WTC11 (cell line): ENCODE results near the gene NEO1. TPM values are rescaled to one million over a fixed set of nuclear protein-coding genes. Genes with fewer than 3 reads are reported as not detected.
A peak's percentile ranks its signal among the peaks of the same experiment; 100 is the strongest.

Experiments
- ATAC-seq: fragments of 200-7000 bp; cut with Tn5 transposase; 2 replicates; pipeline ENCODE4 v1.10.0; 2021; ENCODE audit warnings: mild to moderate bottlenecking, moderate library complexity
- CTCF ChIA-PET: fragments of 300-600 bp; sonication (Branson Sonifier 250); formaldehyde crosslinking; loops from one replicate; lab custom pipeline; 2021; ENCODE audit warnings: antibody characterized with exemption; lab: Charles Lee
- POLR2A ChIA-PET: fragments of 350-600 bp; sonication (Branson Sonifier 250); formaldehyde crosslinking; loops from one replicate; lab custom pipeline; 2021; ENCODE audit warnings: antibody characterized with exemption; lab: Charles Lee
- DNase-seq: peaks from one replicate; pipeline ENCODE4 v3.0.0; 2021; ENCODE audit warnings: low spot score
- H3K27ac Mint-ChIP-seq: 2 replicates; pipeline ENCODE4 v1.8.0; 2021; ENCODE audit warnings: mixed read lengths
- H3K27me3 Mint-ChIP-seq: 2 replicates; pipeline ENCODE4 v1.8.0; 2021; ENCODE audit warnings: low read depth, mild to moderate bottlenecking, moderate library complexity, mixed read lengths
- H3K36me3 Mint-ChIP-seq: 2 replicates; pipeline ENCODE4 v1.8.0; 2021; ENCODE audit warnings: mixed read lengths
- H3K4me1 Mint-ChIP-seq: 2 replicates; pipeline ENCODE4 v1.8.0; 2022; ENCODE audit warnings: mixed read lengths
- H3K4me3 Mint-ChIP-seq: 2 replicates; pipeline ENCODE4 v1.8.0; 2021; ENCODE audit warnings: mild to moderate bottlenecking, moderate library complexity, mixed read lengths
- H3K9me3 Mint-ChIP-seq: 2 replicates; pipeline ENCODE4 v1.8.0; 2021; ENCODE audit warnings: mixed read lengths
- EMX1 ChIP-seq: fragments of 250-450 bp; sonication (Bioruptor Pico); IDR thresholded peaks from 2 replicates; pipeline ENCODE4 v1.8.0; 2021; ENCODE audit warnings: mild to moderate bottlenecking
- ETV6 ChIP-seq: sonication (generic); formaldehyde crosslinking; IDR thresholded peaks from 2 replicates; pipeline ENCODE4 v1.8.1; 2022; ENCODE audit warnings: mild to moderate bottlenecking, missing genetic modification reagents
- FOXJ3 ChIP-seq: sonication (generic); formaldehyde crosslinking; IDR thresholded peaks from 2 replicates; pipeline ENCODE4 v1.9.0; 2021; ENCODE audit warnings: missing genetic modification reagents, mild to moderate bottlenecking, borderline replicate concordance
- NFATC4 ChIP-seq: fragments of 250-450 bp; sonication (Bioruptor Pico); IDR thresholded peaks from 2 replicates; pipeline ENCODE4 v1.9.0; 2021; ENCODE audit warnings: mild to moderate bottlenecking
- NFYB ChIP-seq: sonication (generic); formaldehyde crosslinking; conservative IDR thresholded peaks from 2 replicates; pipeline ENCODE4 v1.8.0; 2022; ENCODE audit warnings: low read depth, missing genetic modification reagents
- NR1H2 ChIP-seq: sonication (generic); formaldehyde crosslinking; IDR thresholded peaks from 2 replicates; pipeline ENCODE4 v1.9.0; 2021; ENCODE audit warnings: mild to moderate bottlenecking, moderate library complexity, missing genetic modification reagents
- NR3C1 ChIP-seq: sonication (generic); formaldehyde crosslinking; conservative IDR thresholded peaks from 2 replicates; pipeline ENCODE4 v1.8.1; 2023; ENCODE audit warnings: low read depth, mild to moderate bottlenecking, missing genetic modification reagents
- PRRX2 ChIP-seq: fragments of 250-450 bp; sonication (Bioruptor Pico); IDR thresholded peaks from 2 replicates; pipeline ENCODE4 v1.8.0; 2021; ENCODE audit warnings: mild to moderate bottlenecking
- ZNF121 ChIP-seq: sonication (generic); formaldehyde crosslinking; IDR thresholded peaks from 2 replicates; pipeline ENCODE4 v1.8.0; 2023; ENCODE audit warnings: missing genetic modification reagents
- ZNF396 ChIP-seq: fragments of 250-450 bp; sonication (Bioruptor Pico); IDR thresholded peaks from 2 replicates; pipeline ENCODE4 v1.8.0; 2021; ENCODE audit warnings: mild to moderate bottlenecking, moderate library complexity, borderline replicate concordance
- total RNA-seq: library from RNA; stranded (reverse); gene quantifications from 3 replicates; pipeline ENCODE4 v1.2.3, GENCODE V29; 2021
- TF ChIP-seq, protein P1 (sequence below): fragments of 250-450 bp; sonication (Bioruptor Pico); IDR thresholded peaks from 2 replicates; pipeline ENCODE4 v2.1.2; 2022; ENCODE audit warnings: mild to moderate bottlenecking, moderate library complexity
- TF ChIP-seq, protein P2 (sequence below): sonication (generic); formaldehyde crosslinking; IDR thresholded peaks from 2 replicates; pipeline ENCODE4 v1.8.0; 2022; ENCODE audit warnings: mild to moderate bottlenecking, missing genetic modification reagents
- TF ChIP-seq, protein P3 (sequence below): sonication (generic); formaldehyde crosslinking; IDR thresholded peaks from 2 replicates; pipeline ENCODE4 v1.8.0; 2022; ENCODE audit warnings: mild to moderate bottlenecking, missing genetic modification reagents
- TF ChIP-seq, protein P4 (sequence below): fragments of 250-450 bp; sonication (Bioruptor Pico); conservative IDR thresholded peaks from 2 replicates; pipeline ENCODE4 v1.9.0; 2021; ENCODE audit warnings: mild to moderate bottlenecking
- TF ChIP-seq, protein P5 (sequence below): sonication (generic); formaldehyde crosslinking; IDR thresholded peaks from 2 replicates; pipeline ENCODE4 v1.8.1; 2022; ENCODE audit warnings: missing genetic modification reagents, borderline replicate concordance
- TF ChIP-seq, protein P6 (sequence below): sonication (generic); formaldehyde crosslinking; conservative IDR thresholded peaks from 2 replicates; pipeline ENCODE4 v1.8.1; 2023; ENCODE audit warnings: mild to moderate bottlenecking, low read depth, missing genetic modification reagents, moderate library complexity
- TF ChIP-seq, protein P7 (sequence below): sonication (generic); formaldehyde crosslinking; IDR thresholded peaks from 2 replicates; pipeline ENCODE4 v1.8.1; 2023; ENCODE audit warnings: mild to moderate bottlenecking, missing genetic modification reagents

The NEO1 gene
- total RNA-seq, 1 experiment from 2014 or later: 37.1 TPM

DNA sequence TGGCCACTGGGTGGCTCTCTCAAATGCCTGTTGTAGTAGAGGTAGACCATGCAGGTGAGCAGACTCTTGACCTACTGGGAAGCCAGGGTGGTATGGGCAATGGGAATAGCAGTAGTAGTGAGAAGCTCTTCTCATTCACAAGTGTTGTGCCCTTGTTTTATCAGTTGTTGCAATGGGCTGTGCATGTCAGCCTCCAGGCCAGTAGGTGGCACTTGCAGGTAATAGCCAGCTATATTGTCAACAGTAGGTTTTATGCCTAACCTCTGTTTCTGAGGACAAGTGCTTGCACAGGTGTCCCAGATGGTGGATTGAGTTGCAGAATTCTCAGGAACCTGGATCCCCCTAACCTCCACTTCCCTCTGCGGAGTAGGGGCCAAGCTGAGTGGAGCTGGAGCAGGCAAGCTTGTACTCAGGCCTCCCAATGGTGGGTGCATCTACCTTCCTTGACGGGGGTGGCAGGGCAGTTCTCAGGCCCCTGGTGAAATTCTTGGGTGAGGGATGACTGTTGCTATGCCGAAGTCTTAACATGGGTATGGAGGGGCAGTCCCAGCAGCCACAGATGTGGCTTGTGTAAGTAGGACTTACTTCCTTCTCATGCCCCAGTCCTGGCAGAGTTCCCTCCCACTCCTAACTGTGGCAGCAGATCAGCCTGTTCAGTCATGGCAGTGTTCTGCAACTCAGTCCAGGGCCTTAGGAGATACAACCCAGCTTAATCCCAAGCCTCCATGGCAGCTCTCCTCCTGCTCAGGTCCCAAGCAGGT lies 104.3 kb downstream of the NEO1 start:
- H3K4me3 Mint-ChIP-seq: no peak overlapping the region
- no peak for DNase-seq
- TF ChIP-seq, protein P1, sequence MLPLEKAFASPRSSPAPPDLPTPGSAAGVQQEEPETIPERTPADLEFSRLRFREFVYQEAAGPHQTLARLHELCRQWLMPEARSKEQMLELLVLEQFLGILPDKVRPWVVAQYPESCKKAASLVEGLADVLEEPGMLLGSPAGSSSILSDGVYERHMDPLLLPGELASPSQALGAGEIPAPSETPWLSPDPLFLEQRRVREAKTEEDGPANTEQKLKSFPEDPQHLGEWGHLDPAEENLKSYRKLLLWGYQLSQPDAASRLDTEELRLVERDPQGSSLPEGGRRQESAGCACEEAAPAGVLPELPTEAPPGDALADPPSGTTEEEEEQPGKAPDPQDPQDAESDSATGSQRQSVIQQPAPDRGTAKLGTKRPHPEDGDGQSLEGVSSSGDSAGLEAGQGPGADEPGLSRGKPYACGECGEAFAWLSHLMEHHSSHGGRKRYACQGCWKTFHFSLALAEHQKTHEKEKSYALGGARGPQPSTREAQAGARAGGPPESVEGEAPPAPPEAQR: no peak
- TF ChIP-seq, protein P2, sequence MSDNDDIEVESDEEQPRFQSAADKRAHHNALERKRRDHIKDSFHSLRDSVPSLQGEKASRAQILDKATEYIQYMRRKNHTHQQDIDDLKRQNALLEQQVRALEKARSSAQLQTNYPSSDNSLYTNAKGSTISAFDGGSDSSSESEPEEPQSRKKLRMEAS (CRISPR knock-in tag): no peak
- TF ChIP-seq, protein P3, sequence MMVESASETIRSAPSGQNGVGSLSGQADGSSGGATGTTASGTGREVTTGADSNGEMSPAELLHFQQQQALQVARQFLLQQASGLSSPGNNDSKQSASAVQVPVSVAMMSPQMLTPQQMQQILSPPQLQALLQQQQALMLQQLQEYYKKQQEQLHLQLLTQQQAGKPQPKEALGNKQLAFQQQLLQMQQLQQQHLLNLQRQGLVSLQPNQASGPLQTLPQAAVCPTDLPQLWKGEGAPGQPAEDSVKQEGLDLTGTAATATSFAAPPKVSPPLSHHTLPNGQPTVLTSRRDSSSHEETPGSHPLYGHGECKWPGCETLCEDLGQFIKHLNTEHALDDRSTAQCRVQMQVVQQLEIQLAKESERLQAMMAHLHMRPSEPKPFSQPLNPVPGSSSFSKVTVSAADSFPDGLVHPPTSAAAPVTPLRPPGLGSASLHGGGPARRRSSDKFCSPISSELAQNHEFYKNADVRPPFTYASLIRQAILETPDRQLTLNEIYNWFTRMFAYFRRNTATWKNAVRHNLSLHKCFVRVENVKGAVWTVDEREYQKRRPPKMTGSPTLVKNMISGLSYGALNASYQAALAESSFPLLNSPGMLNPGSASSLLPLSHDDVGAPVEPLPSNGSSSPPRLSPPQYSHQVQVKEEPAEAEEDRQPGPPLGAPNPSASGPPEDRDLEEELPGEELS: no peak
- TF ChIP-seq, protein P4, sequence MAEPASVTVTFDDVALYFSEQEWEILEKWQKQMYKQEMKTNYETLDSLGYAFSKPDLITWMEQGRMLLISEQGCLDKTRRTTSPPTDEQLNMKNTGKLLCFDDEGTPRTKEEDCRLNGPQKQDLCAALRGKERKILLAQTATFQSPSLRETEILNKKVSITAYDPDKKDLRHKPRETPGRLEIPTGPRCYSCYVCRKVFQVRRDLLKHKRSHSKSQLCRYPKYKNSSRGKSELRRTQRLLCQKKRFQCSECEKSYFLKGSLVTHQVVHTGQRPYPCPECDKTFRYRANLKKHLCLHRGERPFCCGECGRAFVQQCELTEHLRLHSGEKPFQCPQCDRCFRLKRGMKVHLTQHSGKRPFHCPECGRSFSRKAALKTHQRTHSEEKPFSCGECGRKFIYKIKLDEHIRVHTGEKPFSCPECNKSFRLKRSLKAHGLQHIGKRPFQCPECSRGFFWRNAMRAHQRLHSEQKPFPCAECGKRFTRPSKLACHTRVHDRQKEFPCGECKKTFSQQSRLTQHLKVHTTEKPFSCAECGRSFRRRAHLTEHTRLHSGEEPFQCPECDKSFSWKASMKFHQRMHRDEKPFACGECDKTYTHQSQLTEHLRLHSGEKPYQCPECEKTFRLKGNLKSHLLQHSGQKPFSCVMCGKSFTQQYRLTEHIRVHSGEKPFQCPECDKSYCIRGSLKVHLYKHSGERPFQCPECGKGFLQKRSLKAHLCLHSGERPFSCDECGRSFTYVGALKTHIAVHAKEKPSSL (CRISPR knock-in tag): no peak
- no peak for TF ChIP-seq NFATC4 (CRISPR knock-in tag)
- no peak for TF ChIP-seq FOXJ3 (CRISPR knock-in tag)
- TF ChIP-seq, protein P5, sequence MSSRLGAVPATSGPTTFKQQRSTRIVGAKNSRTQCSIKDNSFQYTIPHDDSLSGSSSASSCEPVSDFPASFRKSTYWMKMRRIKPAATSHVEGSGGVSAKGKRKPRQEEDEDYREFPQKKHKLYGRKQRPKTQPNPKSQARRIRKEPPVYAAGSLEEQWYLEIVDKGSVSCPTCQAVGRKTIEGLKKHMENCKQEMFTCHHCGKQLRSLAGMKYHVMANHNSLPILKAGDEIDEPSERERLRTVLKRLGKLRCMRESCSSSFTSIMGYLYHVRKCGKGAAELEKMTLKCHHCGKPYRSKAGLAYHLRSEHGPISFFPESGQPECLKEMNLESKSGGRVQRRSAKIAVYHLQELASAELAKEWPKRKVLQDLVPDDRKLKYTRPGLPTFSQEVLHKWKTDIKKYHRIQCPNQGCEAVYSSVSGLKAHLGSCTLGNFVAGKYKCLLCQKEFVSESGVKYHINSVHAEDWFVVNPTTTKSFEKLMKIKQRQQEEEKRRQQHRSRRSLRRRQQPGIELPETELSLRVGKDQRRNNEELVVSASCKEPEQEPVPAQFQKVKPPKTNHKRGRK: no peak
- no peak for TF ChIP-seq ZNF396
- no peak for TF ChIP-seq NR1H2 (CRISPR knock-in tag)
- TF ChIP-seq ETV6 (CRISPR knock-in tag): no peak
- no peak for TF ChIP-seq ZNF121 (CRISPR knock-in tag)
- TF ChIP-seq NFYB (CRISPR knock-in tag): no peak
- TF ChIP-seq, all 79 proteins: peak for 0
- ATAC-seq: peak; percentile 30; the same call in 1 of the 2 replicates
- Mint-ChIP-seq H3K4me1 (no peaks in the 10 kb centered on the region), H3K27ac (no peak overlapping the region), H3K9me3 (peaks cover 22% of the 10 kb centered on the region), H3K27me3 (no peaks in the 10 kb centered on the region), H3K36me3 (peaks cover 19% of the 10 kb centered on the region)
- ChIA-PET CTCF (interaction anchor here (0.6 to 1.8 kb wide), 7 partner anchors 11 to 120 kb away, joined by 3 to 5 read pairs (median 4); no protein-coding TSS in a partner anchor), POLR2A (no interaction called here)

DNA sequence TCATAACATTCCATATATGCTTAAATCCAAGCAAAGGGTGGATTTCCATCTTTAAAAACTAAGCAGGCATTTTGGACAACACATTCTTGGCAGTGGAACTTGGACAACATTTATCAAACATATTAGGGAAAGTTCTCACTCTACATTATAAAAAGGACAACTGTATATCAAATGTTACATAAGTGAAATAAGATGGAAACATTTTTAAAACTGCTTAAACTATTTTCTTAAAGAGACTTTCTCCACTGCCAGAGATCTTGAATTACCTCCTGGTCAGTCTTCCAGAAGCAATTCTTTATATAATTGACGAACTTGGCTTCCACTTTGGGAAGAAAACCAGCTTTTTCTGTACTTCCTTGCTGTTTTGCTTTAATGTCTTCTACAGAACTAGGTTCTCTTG lies 109.3 kb downstream of the NEO1 start:
- H3K27me3 Mint-ChIP-seq: peaks cover 3% of the 10 kb centered on the region; the same call in 1 of the 2 replicates
- ATAC-seq: no peak
- H3K4me1 Mint-ChIP-seq: 0 out of 2 replicates have a peak, but pooled peaks cover 10% of the 10 kb centered on the region
- DNase-seq: no peak
- CTCF ChIA-PET: no interaction called here
- TF ChIP-seq NR1H2 (CRISPR knock-in tag) (no peak), EMX1 (no peak), NR3C1 (CRISPR knock-in tag) (no peak)
- peaks cover 20% of the 10 kb centered on the region for H3K36me3 Mint-ChIP-seq
- no peak overlapping the region for H3K27ac Mint-ChIP-seq
- H3K9me3 Mint-ChIP-seq: peaks cover 19% of the 10 kb centered on the region
- H3K4me3 Mint-ChIP-seq: no peak overlapping the region
- POLR2A ChIA-PET: interaction anchor here (0.8 kb wide), 1 partner anchor 13 kb away, joined by 3 read pairs; no protein-coding TSS in a partner anchor

DNA sequence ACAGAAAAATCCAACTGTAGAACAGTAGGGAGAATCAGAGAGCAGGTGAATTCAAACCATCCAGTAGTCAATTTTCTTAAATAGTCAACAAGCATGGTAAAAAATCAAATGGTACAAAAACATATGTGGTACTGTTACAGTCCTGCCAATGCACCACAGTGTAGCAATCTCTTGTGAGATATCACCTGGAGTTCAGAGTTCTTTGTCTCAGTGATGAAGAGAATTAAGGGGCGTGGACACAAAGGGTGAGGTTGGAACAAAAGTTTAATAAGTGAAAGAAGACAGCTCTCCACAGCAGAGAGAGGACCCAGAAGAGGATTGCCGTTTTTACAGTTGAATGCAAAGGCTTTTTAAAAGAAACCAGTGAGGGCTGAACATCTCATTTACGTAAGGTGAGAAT lies 113.2 kb downstream of the NEO1 start:
- H3K27me3 Mint-ChIP-seq: peaks cover 3% of the 10 kb centered on the region; the same call in 1 of the 2 replicates
- H3K9me3 Mint-ChIP-seq: peaks cover 24% of the 10 kb centered on the region
- no peak overlapping the region for H3K4me3 Mint-ChIP-seq
- peaks cover 29% of the 10 kb centered on the region for H3K36me3 Mint-ChIP-seq
- POLR2A ChIA-PET: no interaction called here
- DNase-seq: no peak
- CTCF ChIA-PET: no interaction called here
- TF ChIP-seq PRRX2 (CRISPR knock-in tag): no peak
- TF ChIP-seq, protein P6, sequence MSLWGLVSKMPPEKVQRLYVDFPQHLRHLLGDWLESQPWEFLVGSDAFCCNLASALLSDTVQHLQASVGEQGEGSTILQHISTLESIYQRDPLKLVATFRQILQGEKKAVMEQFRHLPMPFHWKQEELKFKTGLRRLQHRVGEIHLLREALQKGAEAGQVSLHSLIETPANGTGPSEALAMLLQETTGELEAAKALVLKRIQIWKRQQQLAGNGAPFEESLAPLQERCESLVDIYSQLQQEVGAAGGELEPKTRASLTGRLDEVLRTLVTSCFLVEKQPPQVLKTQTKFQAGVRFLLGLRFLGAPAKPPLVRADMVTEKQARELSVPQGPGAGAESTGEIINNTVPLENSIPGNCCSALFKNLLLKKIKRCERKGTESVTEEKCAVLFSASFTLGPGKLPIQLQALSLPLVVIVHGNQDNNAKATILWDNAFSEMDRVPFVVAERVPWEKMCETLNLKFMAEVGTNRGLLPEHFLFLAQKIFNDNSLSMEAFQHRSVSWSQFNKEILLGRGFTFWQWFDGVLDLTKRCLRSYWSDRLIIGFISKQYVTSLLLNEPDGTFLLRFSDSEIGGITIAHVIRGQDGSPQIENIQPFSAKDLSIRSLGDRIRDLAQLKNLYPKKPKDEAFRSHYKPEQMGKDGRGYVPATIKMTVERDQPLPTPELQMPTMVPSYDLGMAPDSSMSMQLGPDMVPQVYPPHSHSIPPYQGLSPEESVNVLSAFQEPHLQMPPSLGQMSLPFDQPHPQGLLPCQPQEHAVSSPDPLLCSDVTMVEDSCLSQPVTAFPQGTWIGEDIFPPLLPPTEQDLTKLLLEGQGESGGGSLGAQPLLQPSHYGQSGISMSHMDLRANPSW: no peak
- TF ChIP-seq, protein P7, sequence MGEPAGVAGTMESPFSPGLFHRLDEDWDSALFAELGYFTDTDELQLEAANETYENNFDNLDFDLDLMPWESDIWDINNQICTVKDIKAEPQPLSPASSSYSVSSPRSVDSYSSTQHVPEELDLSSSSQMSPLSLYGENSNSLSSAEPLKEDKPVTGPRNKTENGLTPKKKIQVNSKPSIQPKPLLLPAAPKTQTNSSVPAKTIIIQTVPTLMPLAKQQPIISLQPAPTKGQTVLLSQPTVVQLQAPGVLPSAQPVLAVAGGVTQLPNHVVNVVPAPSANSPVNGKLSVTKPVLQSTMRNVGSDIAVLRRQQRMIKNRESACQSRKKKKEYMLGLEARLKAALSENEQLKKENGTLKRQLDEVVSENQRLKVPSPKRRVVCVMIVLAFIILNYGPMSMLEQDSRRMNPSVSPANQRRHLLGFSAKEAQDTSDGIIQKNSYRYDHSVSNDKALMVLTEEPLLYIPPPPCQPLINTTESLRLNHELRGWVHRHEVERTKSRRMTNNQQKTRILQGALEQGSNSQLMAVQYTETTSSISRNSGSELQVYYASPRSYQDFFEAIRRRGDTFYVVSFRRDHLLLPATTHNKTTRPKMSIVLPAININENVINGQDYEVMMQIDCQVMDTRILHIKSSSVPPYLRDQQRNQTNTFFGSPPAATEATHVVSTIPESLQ (CRISPR knock-in tag): no peak
- peak overlapping the region; percentile 55 for H3K27ac Mint-ChIP-seq
- peaks cover 24% of the 10 kb centered on the region for H3K4me1 Mint-ChIP-seq
- ATAC-seq: no peak
